Endothelial cell of umbilical vein (primary cell): ENCODE results near the gene ADAMTSL2. TPM values are rescaled to one million over a fixed set of nuclear protein-coding genes. Genes with fewer than 3 reads are reported as not detected.

Experiments
- BruUV-seq: library from RNA; stranded (reverse); fragments of 400-500 nt; replicated peaks from 2 replicates; lab custom pipeline; 2021; lab: Mats Ljungman, UMichigan
- CTCF ChIA-PET: fragments of 300-600, 350-600 bp; sonication (Branson Sonifier 250); formaldehyde crosslinking; loops from one replicate; lab custom pipeline; 2021; ENCODE audit warnings: antibody characterized with exemption, inconsistent platforms; lab: Charles Lee
- POLR2A ChIA-PET: fragments of 300-600, 350-600 bp; sonication (Branson Sonifier 250); formaldehyde crosslinking; loops from one replicate; lab custom pipeline; 2021; ENCODE audit warnings: antibody characterized with exemption, inconsistent platforms; lab: Charles Lee
- DNase-seq: peaks from one replicate; pipeline ENCODE4 v3.0.0-alpha.2; 2011; ENCODE audit warnings: low read depth, low spot score
- FAIRE-seq: peaks from 2 replicates; lab custom pipeline; 2011; peaks lifted over from hg19 to GRCh38; lab: Jason Lieb, UNC
- H2AFZ ChIP-seq: 2 replicates; pipeline ENCODE4 v1.6.0; 2012; ENCODE audit warnings: low read depth, low read length, control low read depth, inconsistent platforms
- H3K27ac ChIP-seq: 2 replicates; pipeline ENCODE4 v1.5.1; 2011; ENCODE audit warnings: low read depth, mild to moderate bottlenecking, control low read depth, low read length, moderate library complexity; ENCODE audit not compliant: insufficient read depth
- H3K27me3 ChIP-seq, 2 experiments: 2 replicates each; pipeline versions ENCODE4 v1.6.0 to v1.6.1; 2011; ENCODE audit warnings: low read length in 2 of 2, mixed read lengths in 1 of 2; ENCODE audit not compliant: control insufficient read depth in 2 of 2, insufficient read depth in 2 of 2
- H3K36me3 ChIP-seq, 2 experiments: 2 replicates in 1 of 2; 3 replicates in 1 of 2; pipeline ENCODE4 v1.5.1; 2011; ENCODE audit warnings: low read length in 2 of 2, mild to moderate bottlenecking in 1 of 2, moderate library complexity in 1 of 2; ENCODE audit not compliant: control insufficient read depth in 2 of 2, insufficient read depth in 2 of 2; ENCODE audit errors: extremely low read depth in 1 of 2
- H3K4me1 ChIP-seq: 3 replicates; pipeline ENCODE4 v1.5.1; 2011; ENCODE audit warnings: mild to moderate bottlenecking, low read length; ENCODE audit not compliant: control insufficient read depth, insufficient read depth; ENCODE audit errors: extremely low read depth
- H3K4me2 ChIP-seq: 2 replicates; pipeline ENCODE4 v1.6.1; 2011; ENCODE audit warnings: low read length, control low read depth, mixed read lengths; ENCODE audit not compliant: insufficient read depth
- H3K4me3 ChIP-seq, 3 experiments: fragments of 200-600 bp in 1 of 3; sonication (generic), shearing (Covaris generic) in 1 of 3; replicated peaks in 1 of 3; 2 replicates each; pipeline ENCODE4 v1.5.1; 2011 to 2016; ENCODE audit warnings: control low read depth in 3 of 3, low read length in 3 of 3, mild to moderate bottlenecking in 2 of 3, inconsistent platforms in 1 of 3, low read depth in 1 of 3, moderate library complexity in 1 of 3; ENCODE audit not compliant: insufficient read depth in 1 of 3
- H3K79me2 ChIP-seq: 2 replicates; pipeline ENCODE4 v1.6.0; 2012; ENCODE audit warnings: low read length, inconsistent platforms; ENCODE audit not compliant: control insufficient read depth, insufficient read depth
- H3K9ac ChIP-seq: replicated peaks from 2 replicates; pipeline ENCODE3; 2011; ENCODE audit warnings: low read length, control low read depth; ENCODE audit not compliant: insufficient read depth; ENCODE audit errors: extremely low read depth
- H3K9me1 ChIP-seq: replicated peaks from 3 replicates; pipeline ENCODE4 v1.6.0; 2011; ENCODE audit warnings: mild to moderate bottlenecking, low read length; ENCODE audit not compliant: control insufficient read depth, insufficient read depth; ENCODE audit errors: extremely low read depth
- H3K9me3 ChIP-seq: replicated peaks from 2 replicates; pipeline ENCODE4 v1.5.1; 2012; ENCODE audit warnings: low read length, inconsistent platforms; ENCODE audit not compliant: control insufficient read depth, insufficient read depth
- H4K20me1 ChIP-seq: replicated peaks from 2 replicates; pipeline ENCODE3; 2011; ENCODE audit warnings: mild to moderate bottlenecking, low read length; ENCODE audit not compliant: control insufficient read depth, insufficient read depth; ENCODE audit errors: extremely low read depth
- EZH2 ChIP-seq: IDR thresholded peaks from 2 replicates; pipeline ENCODE4 v1.6.1; 2012; ENCODE audit warnings: borderline replicate concordance, low read depth, mild to moderate bottlenecking, moderate library complexity, low read length, inconsistent platforms; ENCODE audit not compliant: severe bottlenecking
- FOS ChIP-seq: IDR thresholded peaks from 2 replicates; pipeline ENCODE4 v1.6.1; 2011; ENCODE audit warnings: mild to moderate bottlenecking, low read length, moderate library complexity, borderline replicate concordance; ENCODE audit not compliant: insufficient read depth
- GATA2 ChIP-seq: IDR thresholded peaks from 2 replicates; pipeline ENCODE4 v1.7.0; 2011; ENCODE audit warnings: low read depth, mild to moderate bottlenecking, moderate library complexity, mixed read lengths, low read length; ENCODE audit not compliant: insufficient read length, insufficient read depth
- JUN ChIP-seq: IDR thresholded peaks from 2 replicates; pipeline ENCODE4 v1.6.1; 2011; ENCODE audit warnings: borderline replicate concordance, low read depth; ENCODE audit not compliant: insufficient read length, insufficient read depth
- MYC ChIP-seq: IDR thresholded peaks from one replicate; pipeline ENCODE4 v1.6.1; 2011; ENCODE audit warnings: mild to moderate bottlenecking, low read depth, low read length
- POLR2A ChIP-seq: IDR thresholded peaks from 2 replicates; pipeline ENCODE4 v1.6.1; 2012; ENCODE audit warnings: low read depth, mild to moderate bottlenecking, control low read depth, low read length
- POLR2AphosphoS5 ChIP-seq: IDR thresholded peaks from 2 replicates; pipeline ENCODE4 v1.6.1; 2012; ENCODE audit warnings: low read depth, mild to moderate bottlenecking, control low read depth, low read length, moderate library complexity; ENCODE audit not compliant: insufficient read depth
- dilution Hi-C: fragments of 300-500 bp; cut with MboI; formaldehyde crosslinking; loops from one replicate; pipeline ENCODE4 v1.15.0; 2019; ENCODE audit warnings: low sequenced_read_pairs; ENCODE audit not compliant: extremely low pct_ligation_motif_present
- intact Hi-C: fragments of 100-400 bp; cut with micrococcal nuclease; formaldehyde crosslinking; loops from one replicate; pipeline ENCODE4 v1.10.0; 2022
- polyA plus RNA-seq, 4 experiments: library from polyadenylated mRNA; depleted of rRNA in 3 of 4; stranded (reverse) in 3 of 4; unstranded in 1 of 4; fragments of >200 nt; gene quantifications; 2 replicates each; pipeline versions ENCODE4 v1.2.1 to v1.2.3, GENCODE V29; 2011 to 2012; ENCODE audit warnings: missing spikeins in 1 of 4
- total RNA-seq: library from RNA; stranded (reverse); gene quantifications from 2 replicates; pipeline ENCODE4 v1.2.3, GENCODE V29; 2021
- TF ChIP-seq, protein P1 (sequence below), 2 donors: IDR thresholded peaks; 1 replicate in 1 of 2; 2 replicates in 1 of 2; pipeline ENCODE4 v1.5.1; 2011; ENCODE audit warnings: low read length in 2 of 2, mild to moderate bottlenecking in 2 of 2, moderate library complexity in 2 of 2, control low read depth in 1 of 2, inconsistent platforms in 1 of 2, low read depth in 1 of 2; ENCODE audit not compliant: insufficient read depth in 1 of 2; ENCODE audit errors: extremely low read depth in 1 of 2
- TF ChIP-seq, protein P2 (sequence below): IDR thresholded peaks from 2 replicates; pipeline ENCODE4 v1.6.1; 2011; ENCODE audit not compliant: insufficient read depth, insufficient read length

The ADAMTSL2 gene
- total and polyA plus RNA-seq, 2 donors (not counting 3 experiments of a cell fraction or from before 2014, with no cell fraction given) = not detected

- Histone ChIP-seq H3K27me3 (no peaks in the 10 kb centered on the region), H3K4me2 (no peak overlapping the region), H3K36me3 (no peaks in the 10 kb centered on the region), H4K20me1 (no peaks in the 10 kb centered on the region), H3K9ac (no peak overlapping the region), H2AFZ (no peak overlapping the region), H3K9me3 (no peaks in the 10 kb centered on the region), H3K4me3 (no peak overlapping the region), H3K79me2 (no peaks in the 10 kb centered on the region), H3K27ac (no peak overlapping the region), H3K9me1 (no peaks in the 10 kb centered on the region), H3K4me1 (peaks cover 13% of the 10 kb centered on the region)
- dilution Hi-C loops = no loop called here
- intact Hi-C loops = no loop called here
- no TSS peak for BruUV-seq
- TF ChIP-seq EZH2 (no peak), POLR2A (no peak), GATA2 (no peak), POLR2AphosphoS5 (no peak), FOS (no peak), MYC (no peak), JUN (no peak)
- TF ChIP-seq, protein P1, sequence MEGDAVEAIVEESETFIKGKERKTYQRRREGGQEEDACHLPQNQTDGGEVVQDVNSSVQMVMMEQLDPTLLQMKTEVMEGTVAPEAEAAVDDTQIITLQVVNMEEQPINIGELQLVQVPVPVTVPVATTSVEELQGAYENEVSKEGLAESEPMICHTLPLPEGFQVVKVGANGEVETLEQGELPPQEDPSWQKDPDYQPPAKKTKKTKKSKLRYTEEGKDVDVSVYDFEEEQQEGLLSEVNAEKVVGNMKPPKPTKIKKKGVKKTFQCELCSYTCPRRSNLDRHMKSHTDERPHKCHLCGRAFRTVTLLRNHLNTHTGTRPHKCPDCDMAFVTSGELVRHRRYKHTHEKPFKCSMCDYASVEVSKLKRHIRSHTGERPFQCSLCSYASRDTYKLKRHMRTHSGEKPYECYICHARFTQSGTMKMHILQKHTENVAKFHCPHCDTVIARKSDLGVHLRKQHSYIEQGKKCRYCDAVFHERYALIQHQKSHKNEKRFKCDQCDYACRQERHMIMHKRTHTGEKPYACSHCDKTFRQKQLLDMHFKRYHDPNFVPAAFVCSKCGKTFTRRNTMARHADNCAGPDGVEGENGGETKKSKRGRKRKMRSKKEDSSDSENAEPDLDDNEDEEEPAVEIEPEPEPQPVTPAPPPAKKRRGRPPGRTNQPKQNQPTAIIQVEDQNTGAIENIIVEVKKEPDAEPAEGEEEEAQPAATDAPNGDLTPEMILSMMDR (IDR thresholded peaks at IDR 0.05; ENCODE audit: extremely low read depth in 1 of 2, insufficient read depth in 1 of 2, low read depth in 1 of 2, low read length in 2 of 2) = no peak
- TF ChIP-seq, protein P2, sequence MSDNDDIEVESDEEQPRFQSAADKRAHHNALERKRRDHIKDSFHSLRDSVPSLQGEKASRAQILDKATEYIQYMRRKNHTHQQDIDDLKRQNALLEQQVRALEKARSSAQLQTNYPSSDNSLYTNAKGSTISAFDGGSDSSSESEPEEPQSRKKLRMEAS = no peak
- DNase-seq (no peak), FAIRE-seq (no peak)
- ChIA-PET CTCF (no interaction called here), POLR2A (no interaction called here)
These were observed 28.2 kb downstream of the ADAMTSL2 start for GRCh38 chr9:133562611-133563290.
